SK-N-SH treated with all-trans-retinoic acid at 6 μM for 48 hours (cell line): ENCODE measurements around the gene C5.
"Not testable (repeated sequence)": the region's sequence is repeated elsewhere in the genome, so short reads cannot be mapped to it uniquely, and the experiment has no call there.

ENCODE experiments used
- ATAC-seq: fragments of 200-7000 bp; cut with Tn5 transposase; 3 replicates; pipeline ENCODE4 v1.9.1; 2020; ENCODE audit warnings: mild to moderate bottlenecking, moderate library complexity
- ARNTL ChIP-seq: fragments of 450-650 bp; formaldehyde crosslinking; IDR thresholded peaks from 2 replicates; pipeline ENCODE4 v1.5.0; 2020; ENCODE audit warnings: low read depth, mild to moderate bottlenecking, moderate library complexity, borderline replicate concordance
- BACH2 ChIP-seq: fragments of 250-450 bp; sonication (Bioruptor Pico); IDR thresholded peaks from 2 replicates; pipeline ENCODE4 v1.9.0; 2021; ENCODE audit warnings: mild to moderate bottlenecking, borderline replicate concordance
- CREB5 ChIP-seq: fragments of 250-450 bp; sonication (Bioruptor Pico); IDR thresholded peaks from 2 replicates; pipeline ENCODE4 v1.5.1; 2020; ENCODE audit warnings: low read depth, mild to moderate bottlenecking, moderate library complexity
- CSDC2 ChIP-seq: fragments of 250-450 bp; sonication (Bioruptor Pico); IDR thresholded peaks from 2 replicates; pipeline ENCODE4 v1.5.0; 2020; ENCODE audit warnings: mild to moderate bottlenecking, moderate library complexity
- CSRNP3 ChIP-seq: fragments of 250-450 bp; sonication (Bioruptor Pico); IDR thresholded peaks from 2 replicates; pipeline ENCODE4 v1.5.1; 2021; ENCODE audit warnings: mild to moderate bottlenecking, moderate library complexity
- ESRRG ChIP-seq: fragments of 250-450 bp; sonication (Bioruptor Pico); IDR thresholded peaks from 2 replicates; pipeline ENCODE4 v1.6.1; 2021; ENCODE audit warnings: mild to moderate bottlenecking
- GLIS3 ChIP-seq: fragments of 250-450 bp; sonication (Bioruptor Pico); IDR thresholded peaks from 2 replicates; pipeline ENCODE4 v1.5.0; 2020; ENCODE audit warnings: mild to moderate bottlenecking, moderate library complexity
- ISL1 ChIP-seq: fragments of 250-450 bp; sonication (Bioruptor Pico); IDR thresholded peaks from 2 replicates; pipeline ENCODE4 v2.1.2; 2022; ENCODE audit warnings: mild to moderate bottlenecking, moderate library complexity
- OSR1 ChIP-seq: fragments of 250-450 bp; sonication (Bioruptor Pico); IDR thresholded peaks from 2 replicates; pipeline ENCODE4 v1.8.0; 2022; ENCODE audit warnings: moderate library complexity, mild to moderate bottlenecking, inconsistent platforms
- TCF4 ChIP-seq: fragments of 250-450 bp; sonication (Bioruptor Pico); IDR thresholded peaks from 2 replicates; pipeline ENCODE4 v1.8.0; 2021; ENCODE audit warnings: mild to moderate bottlenecking, moderate library complexity, borderline replicate concordance
- TOX ChIP-seq: fragments of 250-450 bp; sonication (Bioruptor Pico); IDR thresholded peaks from 2 replicates; pipeline ENCODE4 v1.8.0; 2021; ENCODE audit warnings: mild to moderate bottlenecking, moderate library complexity, borderline replicate concordance
- TSHZ2 ChIP-seq: fragments of 250-450 bp; sonication (Bioruptor Pico); IDR thresholded peaks from 2 replicates; pipeline ENCODE4 v1.5.0; 2020; ENCODE audit warnings: mild to moderate bottlenecking, moderate library complexity
- ZC3H10 ChIP-seq: fragments of 250-450 bp; sonication (Bioruptor Pico); IDR thresholded peaks from 2 replicates; pipeline ENCODE4 v1.5.1; 2021; ENCODE audit warnings: mild to moderate bottlenecking, moderate library complexity
- ZFP3 ChIP-seq: fragments of 250-450 bp; sonication (Bioruptor Pico); IDR thresholded peaks from 2 replicates; pipeline ENCODE4 v1.5.0; 2020; ENCODE audit warnings: mild to moderate bottlenecking, moderate library complexity
- ZNF70 ChIP-seq: fragments of 450-650 bp; formaldehyde crosslinking; IDR thresholded peaks from 2 replicates; pipeline ENCODE4 v1.5.0; 2020; ENCODE audit warnings: mild to moderate bottlenecking, moderate library complexity
- ZNF8 ChIP-seq: fragments of 450-650 bp; formaldehyde crosslinking; IDR thresholded peaks from 2 replicates; pipeline ENCODE4 v1.5.0; 2020; ENCODE audit warnings: mild to moderate bottlenecking, moderate library complexity
- TF ChIP-seq, protein P1 (sequence below): fragments of 250-450 bp; sonication (Bioruptor Pico); IDR thresholded peaks from 2 replicates; pipeline ENCODE4 v1.8.0; 2021; ENCODE audit warnings: low read depth, mild to moderate bottlenecking, moderate library complexity, borderline replicate concordance

The C5 gene

GRCh38 chr9:120974921-120975320 is 75.2 kb downstream of the C5 start (continued):
- TF ChIP-seq TSHZ2 (CRISPR knock-in tag) (no peak), CSDC2 (CRISPR knock-in tag) (no peak), ZNF8 (CRISPR knock-in tag) (no peak), TCF4 (no peak), GLIS3 (CRISPR knock-in tag) (no peak), ZFP3 (CRISPR knock-in tag) (no peak), ARNTL (no peak), BACH2 (no peak)

DNA sequence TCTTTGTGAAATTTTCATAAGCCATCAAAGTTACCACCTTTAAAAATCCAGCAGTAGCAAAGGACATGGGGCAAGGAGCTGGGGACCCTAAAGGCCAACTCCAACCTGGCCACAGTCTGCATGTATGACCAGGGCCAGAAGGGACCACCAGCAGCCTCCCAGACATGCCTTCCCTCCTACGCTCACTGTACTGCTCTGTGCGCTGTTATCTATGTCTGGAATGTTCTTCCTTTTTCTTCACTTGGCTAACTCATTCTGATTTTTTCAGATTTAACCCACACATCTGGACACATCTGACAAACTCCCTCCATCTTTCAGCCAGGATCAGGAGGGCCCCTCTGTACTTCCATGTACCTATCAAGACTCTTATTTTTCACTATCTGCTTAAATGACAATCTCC is 75.9 kb downstream of the C5 start:
- TF ChIP-seq ZNF8 (CRISPR knock-in tag), result no peak
- no peak for TF ChIP-seq CSRNP3
- TF ChIP-seq, protein P1, sequence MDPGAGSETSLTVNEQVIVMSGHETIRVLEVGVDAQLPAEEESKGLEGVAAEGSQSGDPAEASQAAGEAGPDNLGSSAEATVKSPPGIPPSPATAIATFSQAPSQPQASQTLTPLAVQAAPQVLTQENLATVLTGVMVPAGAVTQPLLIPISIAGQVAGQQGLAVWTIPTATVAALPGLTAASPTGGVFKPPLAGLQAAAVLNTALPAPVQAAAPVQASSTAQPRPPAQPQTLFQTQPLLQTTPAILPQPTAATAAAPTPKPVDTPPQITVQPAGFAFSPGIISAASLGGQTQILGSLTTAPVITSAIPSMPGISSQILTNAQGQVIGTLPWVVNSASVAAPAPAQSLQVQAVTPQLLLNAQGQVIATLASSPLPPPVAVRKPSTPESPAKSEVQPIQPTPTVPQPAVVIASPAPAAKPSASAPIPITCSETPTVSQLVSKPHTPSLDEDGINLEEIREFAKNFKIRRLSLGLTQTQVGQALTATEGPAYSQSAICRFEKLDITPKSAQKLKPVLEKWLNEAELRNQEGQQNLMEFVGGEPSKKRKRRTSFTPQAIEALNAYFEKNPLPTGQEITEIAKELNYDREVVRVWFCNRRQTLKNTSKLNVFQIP (CRISPR knock-in tag), result no peak
- no peak for TF ChIP-seq TSHZ2 (CRISPR knock-in tag)
- no peak for TF ChIP-seq OSR1
- TF ChIP-seq ZNF70 (CRISPR knock-in tag), result no peak
- no peak for TF ChIP-seq ARNTL
- no peak for TF ChIP-seq ISL1 (CRISPR knock-in tag)
- TF ChIP-seq BACH2, result no peak
- no peak for ATAC-seq

GRCh38 chr9:120971938-120972337 is 78.1 kb downstream of the C5 start:
- ATAC-seq, result no peak
- TF ChIP-seq OSR1 (no peak), ISL1 (CRISPR knock-in tag) (no peak)
- TF ChIP-seq, all 23 proteins: peak for 0

- ATAC-seq, result not testable (repeated sequence)
Measured at GRCh38 chr9:120971471-120971870, 78.6 kb downstream of the C5 start.

DNA sequence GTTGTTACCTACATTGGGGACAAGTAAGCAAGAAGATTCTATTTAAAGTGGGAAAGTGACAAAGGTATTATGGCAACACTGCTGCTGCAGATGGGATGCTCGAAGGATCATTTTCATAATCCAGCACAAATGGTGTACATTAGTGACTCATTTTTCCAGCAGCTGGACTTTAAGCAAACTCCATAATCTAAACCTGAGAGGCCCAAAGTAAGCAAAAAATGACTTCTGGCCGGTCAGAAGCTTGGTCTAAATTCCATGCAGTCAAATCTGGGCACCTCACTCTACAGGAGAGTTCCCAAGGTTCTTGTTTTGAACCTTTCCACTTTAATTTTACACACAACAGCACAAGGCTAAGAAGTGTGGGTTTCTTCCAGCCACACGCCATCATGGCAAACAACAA is 79.8 kb downstream of the C5 start:
- TF ChIP-seq CREB5 (CRISPR knock-in tag), result no peak
- TF ChIP-seq TSHZ2 (CRISPR knock-in tag), result no peak
- TF ChIP-seq GLIS3 (CRISPR knock-in tag), result no peak
- TF ChIP-seq TOX (CRISPR knock-in tag), result no peak
- no peak for TF ChIP-seq CSRNP3
- no peak for TF ChIP-seq ARNTL
- TF ChIP-seq ESRRG, result no peak
- TF ChIP-seq BACH2, result no peak
- TF ChIP-seq ZC3H10 (CRISPR knock-in tag), result no peak
- no peak for ATAC-seq
